Type B pancreatic cell (in vitro differentiated cells): Measurements from ENCODE around the gene HSPG2. TPM values are rescaled to one million over a fixed set of nuclear protein-coding genes. Genes with fewer than 3 reads are reported as not detected.
A peak's percentile ranks its signal among the peaks of the same experiment; 100 is the strongest.
"Not testable (repeated sequence)": the region's sequence is repeated elsewhere in the genome, so short reads cannot be mapped to it uniquely, and the experiment has no call there.

Experiments used
- DNase-seq: peaks from one replicate; pipeline ENCODE4 v3.0.0; 2021; ENCODE audit warnings: mixed read lengths; ENCODE audit not compliant: unreplicated experiment; ENCODE audit errors: extremely low spot score
- H3K27ac Mint-ChIP-seq: 2 replicates; pipeline ENCODE4 v1.8.0; 2021; ENCODE audit warnings: mild to moderate bottlenecking, mixed read lengths
- H3K27me3 Mint-ChIP-seq: 2 replicates; pipeline ENCODE4 v1.8.0; 2021; ENCODE audit warnings: mixed read lengths
- H3K36me3 Mint-ChIP-seq: 2 replicates; pipeline ENCODE4 v1.8.0; 2021; ENCODE audit warnings: mixed read lengths
- H3K4me1 Mint-ChIP-seq: one replicate; pipeline ENCODE4 v1.8.0; 2021; ENCODE audit warnings: mixed read lengths; ENCODE audit not compliant: unreplicated experiment
- H3K4me3 Mint-ChIP-seq: 2 replicates; pipeline ENCODE4 v1.8.0; 2021; ENCODE audit warnings: mild to moderate bottlenecking, mixed read lengths
- H3K9me3 Mint-ChIP-seq: 2 replicates; pipeline ENCODE4 v1.8.0; 2021; ENCODE audit warnings: mixed read lengths
- CTCF ChIP-seq: fragments of 200-600 bp; sonication (generic); conservative IDR thresholded peaks from 2 replicates; pipeline ENCODE4 v1.5.0; 2021; ENCODE audit warnings: antibody characterized with exemption, mild to moderate bottlenecking
- total RNA-seq: library from RNA; stranded (reverse); gene quantifications from 2 replicates; pipeline ENCODE4 v1.2.1, GENCODE V29; 2021; ENCODE audit warnings: low replicate concordance

The HSPG2 gene
- total RNA-seq, 1 donor from 2014 or later = 130 TPM

GRCh38 chr1:21782349-21782867 is 154.7 kb downstream of the HSPG2 start:
- peak overlapping the region; percentile 100 for H3K27ac Mint-ChIP-seq
- TF ChIP-seq CTCF = no peak
- H3K36me3 Mint-ChIP-seq = peaks cover 15% of the 10 kb centered on the region
- H3K4me3 Mint-ChIP-seq = peak overlapping the region; percentile 93
- H3K9me3 Mint-ChIP-seq = no peaks in the 10 kb centered on the region
- DNase-seq = no peak
- H3K4me1 Mint-ChIP-seq = peaks cover 17% of the 10 kb centered on the region
- no peaks in the 10 kb centered on the region for H3K27me3 Mint-ChIP-seq

GRCh38 chr1:21781815-21782348 is 155.2 kb downstream of the HSPG2 start:
- TF ChIP-seq CTCF = no peak
- DNase-seq = no peak
- no peaks in the 10 kb centered on the region for H3K9me3 Mint-ChIP-seq
- peaks cover 15% of the 10 kb centered on the region for H3K36me3 Mint-ChIP-seq
- H3K27me3 Mint-ChIP-seq = no peaks in the 10 kb centered on the region
- peak overlapping the region; percentile 100 for H3K27ac Mint-ChIP-seq
- H3K4me3 Mint-ChIP-seq = peak overlapping the region; percentile 93
- H3K4me1 Mint-ChIP-seq = peaks cover 17% of the 10 kb centered on the region

- Mint-ChIP-seq H3K4me3 (peak overlapping the region; percentile 79), H3K9me3 (no peaks in the 10 kb centered on the region), H3K27me3 (no peaks in the 10 kb centered on the region), H3K36me3 (peaks cover 15% of the 10 kb centered on the region), H3K27ac (peak overlapping the region; percentile 75), H3K4me1 (peaks cover 27% of the 10 kb centered on the region)
- no peak for TF ChIP-seq CTCF
- no peak for DNase-seq
These were observed 157.2 kb downstream of the HSPG2 start for GRCh38 chr1:21779613-21780521.

GRCh38 chr1:21778405-21778727 is 158.7 kb downstream of the HSPG2 start:
- Mint-ChIP-seq H3K27ac (peak overlapping the region; percentile 79), H3K9me3 (no peaks in the 10 kb centered on the region)
- no peak for DNase-seq

GRCh38 chr1:21776925-21777324 is 160.2 kb downstream of the HSPG2 start:
- not testable (repeated sequence) for H3K9me3 Mint-ChIP-seq, DNase-seq, H3K27ac Mint-ChIP-seq, H3K4me3 Mint-ChIP-seq, H3K27me3 Mint-ChIP-seq
- H3K36me3 Mint-ChIP-seq = peaks cover 15% of the 10 kb centered on the region
- H3K4me1 Mint-ChIP-seq = peaks cover 21% of the 10 kb centered on the region

More at GRCh38 chr1:21778405-21778727, 158.7 kb downstream of the HSPG2 start:
- peaks cover 21% of the 10 kb centered on the region for H3K4me1 Mint-ChIP-seq
- no peak overlapping the region for H3K4me3 Mint-ChIP-seq
- no peak for TF ChIP-seq CTCF
- peaks cover 15% of the 10 kb centered on the region for H3K36me3 Mint-ChIP-seq
- H3K27me3 Mint-ChIP-seq = no peaks in the 10 kb centered on the region

- no peaks in the 10 kb centered on the region for H3K9me3 Mint-ChIP-seq
- peaks cover 21% of the 10 kb centered on the region for H3K4me1 Mint-ChIP-seq
- TF ChIP-seq CTCF = no peak
- H3K4me3 Mint-ChIP-seq = no peak overlapping the region
- peaks cover 15% of the 10 kb centered on the region for H3K36me3 Mint-ChIP-seq
- H3K27me3 Mint-ChIP-seq = no peaks in the 10 kb centered on the region
- H3K27ac Mint-ChIP-seq = no peak overlapping the region
- DNase-seq = no peak
These were observed 161.0 kb downstream of the HSPG2 start for GRCh38 chr1:21775985-21776562.
